Stimulated activated CD8-positive, alpha-beta memory T cell treated with anti-CD3 and anti-CD28 coated beads, Interleukin-7, amount 100 ng/mL, for 24 hours (primary cell): ENCODE data around the gene LAMB2.

Experiments used
- DNase-seq: peaks from one replicate; pipeline ENCODE4 v3.0.0-alpha.2; 2020; ENCODE audit warnings: low read depth

The LAMB2 gene

DNA sequence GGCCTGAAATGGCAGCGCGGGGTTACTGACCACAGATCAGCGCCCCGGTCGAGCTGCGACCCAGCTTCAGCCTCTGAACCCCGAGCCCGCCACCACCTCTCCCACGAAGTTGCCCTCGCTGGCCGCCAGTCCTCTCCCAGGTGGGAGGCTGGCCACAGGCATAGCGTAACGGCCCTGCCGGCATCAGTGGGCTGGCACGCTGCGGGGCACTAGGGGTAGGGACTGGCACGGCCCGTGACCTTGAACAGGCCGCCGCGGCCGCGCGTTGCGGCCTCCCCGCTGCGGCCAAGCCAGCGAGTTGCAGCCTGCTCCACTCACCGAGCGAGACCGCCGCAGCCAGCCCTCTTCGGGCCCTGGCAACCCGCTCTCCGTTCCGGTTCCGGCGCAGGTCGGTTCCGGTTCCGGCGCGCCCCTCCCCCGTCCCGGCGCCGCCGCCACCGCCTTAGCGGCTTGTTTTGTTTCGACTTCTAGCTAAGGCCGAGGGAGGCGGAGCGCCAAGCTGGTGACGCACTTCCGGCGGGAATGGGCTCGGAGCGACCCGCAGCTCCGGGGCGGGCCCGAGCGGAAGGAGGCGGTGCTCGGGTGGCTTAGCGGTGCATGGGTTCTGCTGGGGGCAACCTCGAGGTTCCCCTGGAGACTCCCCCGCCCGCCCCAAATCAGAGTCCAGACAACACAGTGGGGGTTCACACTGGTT lies 12.3 kb downstream of the LAMB2 start, which contains the start of gene USP19:
Gene USP19, minus strand, starts transcription at position 386 of the 694 bp plus-strand sequence. CDS start 1,678 bp downstream, outside the sequence.
- peak; percentile 90 for DNase-seq

DNA sequence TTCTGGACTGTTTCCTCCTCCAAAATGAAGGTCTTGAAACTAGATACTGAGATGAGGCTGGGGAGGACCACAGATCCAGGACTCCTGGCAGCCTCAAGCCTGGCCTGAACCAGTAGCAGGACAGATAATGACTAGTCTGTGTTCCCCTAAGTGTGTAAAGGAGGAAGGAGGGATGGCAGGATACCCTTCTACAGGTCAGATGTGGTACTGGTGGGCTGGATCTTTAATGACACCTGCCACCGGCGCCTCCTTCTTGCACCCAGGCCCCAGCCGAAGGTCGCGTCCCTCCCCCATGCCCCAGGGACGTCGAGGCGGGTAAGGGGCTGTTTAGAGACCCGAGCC lies 12.8 kb downstream of the LAMB2 start:
- DNase-seq, result no peak

DNA sequence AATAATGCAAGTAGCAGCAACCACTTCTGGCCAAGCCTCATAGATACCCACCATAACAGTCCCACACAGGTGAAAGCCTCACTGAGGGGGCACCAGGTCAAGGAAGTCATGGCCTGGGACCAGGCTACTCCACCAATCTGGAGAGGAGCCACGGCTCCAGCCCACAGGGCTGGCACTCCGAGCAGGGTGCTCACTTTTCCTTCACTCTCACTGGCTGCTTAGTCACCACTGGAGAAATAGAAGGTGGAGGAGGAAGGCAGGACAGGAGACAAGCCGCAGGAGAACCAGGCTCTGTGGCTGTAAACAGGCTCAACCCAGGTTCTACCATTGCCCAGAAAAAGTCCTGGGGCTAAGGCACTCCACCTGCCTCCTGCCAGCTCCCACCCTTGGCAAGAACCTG lies 13.4 kb downstream of the LAMB2 start:
- DNase-seq, result no peak

DNA sequence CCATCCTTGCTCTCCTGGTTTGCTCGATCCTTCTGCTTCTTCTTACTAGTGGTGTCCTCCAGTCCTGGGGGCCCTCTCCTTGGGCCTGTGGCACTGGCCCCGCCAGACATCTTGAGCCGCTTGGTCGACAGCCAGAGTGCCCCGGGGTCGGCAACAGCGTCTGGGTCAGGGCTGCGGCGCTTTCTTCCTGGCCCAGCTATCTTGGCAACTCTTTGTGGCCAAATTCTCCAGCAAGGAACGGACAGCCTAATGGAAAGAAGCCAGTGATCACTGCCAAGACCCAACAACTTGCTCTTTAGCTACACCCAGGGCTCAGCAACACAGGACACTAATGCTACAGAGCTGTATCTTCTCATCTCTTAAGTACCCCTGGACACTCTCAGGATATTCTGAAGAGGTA lies 13.8 kb downstream of the LAMB2 start:
- DNase-seq, result no peak

DNA sequence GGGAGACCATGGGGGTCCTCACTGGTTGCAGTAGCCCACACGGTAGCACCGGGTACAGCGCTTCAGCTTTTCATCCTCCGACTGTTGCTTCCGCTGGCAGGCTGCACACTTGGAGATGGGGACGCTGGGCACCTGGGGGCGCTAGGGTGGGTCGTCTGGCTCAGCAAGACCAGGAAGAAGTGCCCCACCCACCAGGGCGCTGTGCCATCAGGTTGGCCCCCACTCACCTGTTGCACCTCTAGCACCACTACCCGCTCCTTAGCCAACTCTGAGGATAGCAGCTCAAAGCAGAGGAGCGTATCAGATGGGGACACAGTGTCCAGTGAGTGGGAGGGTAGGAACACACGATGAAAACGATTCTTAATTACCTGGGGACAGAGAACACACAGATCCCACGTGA lies 20.6 kb downstream of the LAMB2 start:
- no peak for DNase-seq

DNA sequence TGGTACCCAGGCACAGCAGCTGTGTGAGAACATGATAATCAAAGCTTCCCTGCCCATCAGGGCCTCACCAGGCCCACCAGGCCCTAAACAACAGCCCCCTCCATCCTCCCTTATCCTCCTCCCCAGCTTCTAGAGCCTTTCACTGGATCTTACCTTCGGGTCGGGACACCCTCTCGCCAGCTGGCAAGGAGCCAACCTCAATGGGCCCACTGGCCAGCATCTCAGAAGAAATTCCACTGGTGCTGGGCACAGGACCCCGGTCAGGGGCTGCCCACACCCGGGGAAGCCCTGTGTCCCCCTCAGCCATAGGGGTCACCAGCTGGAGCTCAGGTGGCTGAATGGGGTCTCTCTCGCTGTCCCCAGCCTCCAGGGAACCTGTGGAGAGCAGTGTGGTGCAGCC lies 21.5 kb downstream of the LAMB2 start:
- no peak for DNase-seq

DNA sequence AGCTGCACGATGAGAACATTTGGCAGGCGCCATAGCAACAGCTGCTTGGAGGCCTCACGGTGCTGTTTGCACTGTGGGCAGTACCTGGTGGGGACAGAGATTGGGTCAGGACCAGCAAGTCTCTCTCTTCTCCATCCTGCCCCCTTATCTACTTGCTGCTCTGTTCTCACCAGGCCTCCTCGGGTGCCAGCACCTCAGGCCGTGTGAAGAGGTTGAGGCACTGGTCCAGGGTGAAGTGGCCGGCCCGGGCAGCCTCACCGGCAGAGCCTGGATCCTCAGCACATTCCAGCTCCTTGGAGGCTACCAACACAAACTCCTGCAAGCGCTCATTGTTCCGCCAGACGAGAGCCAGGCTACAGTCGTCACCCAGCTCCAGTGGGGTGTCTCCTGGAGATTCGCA lies 22.1 kb downstream of the LAMB2 start:
- DNase-seq, result no peak

DNA sequence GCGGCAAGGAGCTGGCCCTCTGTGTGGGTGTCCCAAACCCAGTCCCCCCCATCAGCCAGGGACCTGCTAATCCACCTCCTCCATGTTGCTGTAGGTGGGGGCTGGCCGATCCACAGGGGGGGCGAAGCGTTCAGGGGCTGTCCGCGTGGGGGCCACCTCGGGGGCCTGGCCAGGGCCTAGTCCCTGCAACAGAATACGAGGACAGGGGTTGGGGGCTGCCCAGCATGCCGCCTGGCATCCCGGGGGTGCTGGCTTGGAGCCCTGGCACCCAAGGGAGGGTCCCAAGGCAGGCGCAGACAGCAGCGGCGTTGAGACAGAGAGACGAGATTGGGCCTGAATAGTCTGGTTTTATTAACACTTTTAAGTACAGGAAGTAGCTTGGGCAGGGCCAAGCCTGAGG lies 24.5 kb downstream of the LAMB2 start:
- no peak for DNase-seq

DNA sequence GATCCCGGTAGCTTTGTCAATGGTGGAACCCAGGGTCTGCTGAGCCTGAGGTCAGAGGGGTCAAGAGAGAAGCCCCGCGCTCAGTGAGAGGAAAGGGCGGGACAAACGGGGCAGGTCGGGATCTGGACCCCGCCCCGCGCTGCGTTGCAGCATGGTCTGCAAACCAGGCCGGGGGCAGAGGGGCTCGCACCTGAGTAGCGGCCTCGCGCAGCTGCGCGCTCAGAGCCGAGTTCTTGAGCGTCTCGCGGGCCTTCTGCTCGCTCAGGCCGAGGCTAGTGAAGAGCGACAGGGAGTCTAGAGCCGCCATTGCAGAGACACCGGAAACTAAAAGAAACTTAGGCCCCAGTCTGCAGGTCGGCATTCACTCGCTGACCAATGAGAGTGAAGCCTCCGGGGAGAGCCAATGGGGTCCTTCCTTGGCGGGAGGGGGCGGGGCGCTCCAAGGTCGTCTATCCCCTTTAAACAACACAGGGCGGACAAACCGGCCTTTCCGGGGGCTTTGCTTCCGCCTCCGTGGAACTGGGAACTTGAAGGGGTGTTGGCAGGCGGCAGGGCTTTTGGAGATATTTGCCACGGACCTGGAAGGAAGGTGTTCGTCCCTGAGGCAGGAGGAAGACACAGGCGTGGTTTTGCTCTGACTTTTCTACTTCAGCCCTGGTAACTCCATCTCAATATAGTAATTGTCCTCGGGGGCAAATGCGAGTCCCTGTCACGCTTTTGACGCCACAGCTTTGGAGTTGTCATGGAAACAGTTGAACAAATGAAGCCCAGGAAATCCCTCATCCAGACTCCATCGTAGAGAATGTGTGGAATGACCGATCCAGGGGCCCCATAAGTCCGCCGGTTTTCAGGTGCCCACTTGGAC lies 28.2 kb downstream of the LAMB2 start, which contains the start of gene QARS1:
Gene QARS1, minus strand, starts transcription at position 331 of the 865 bp plus-strand sequence. Its CDS starts 24 bp downstream, at position 307.
- DNase-seq, result peak; percentile 83

DNA sequence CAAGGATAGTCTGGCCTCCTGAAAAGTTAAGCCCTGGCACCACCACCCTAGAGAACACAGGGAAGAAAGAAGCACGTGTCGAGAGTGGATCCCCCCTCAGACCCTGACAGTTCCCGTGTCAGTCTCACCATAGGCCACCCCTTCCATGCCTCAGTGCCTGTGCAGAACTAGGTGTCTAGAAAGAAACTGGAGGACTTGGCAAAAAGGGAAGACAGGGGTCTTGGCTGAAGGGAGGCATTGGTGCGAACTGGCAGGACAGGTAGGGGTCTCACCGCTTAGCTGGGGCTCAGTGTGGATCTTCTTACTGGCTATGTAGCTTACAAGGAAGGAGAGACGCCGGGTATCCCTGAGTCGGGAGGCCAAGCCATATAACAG lies 28.8 kb downstream of the LAMB2 start:
- no peak for DNase-seq

DNA sequence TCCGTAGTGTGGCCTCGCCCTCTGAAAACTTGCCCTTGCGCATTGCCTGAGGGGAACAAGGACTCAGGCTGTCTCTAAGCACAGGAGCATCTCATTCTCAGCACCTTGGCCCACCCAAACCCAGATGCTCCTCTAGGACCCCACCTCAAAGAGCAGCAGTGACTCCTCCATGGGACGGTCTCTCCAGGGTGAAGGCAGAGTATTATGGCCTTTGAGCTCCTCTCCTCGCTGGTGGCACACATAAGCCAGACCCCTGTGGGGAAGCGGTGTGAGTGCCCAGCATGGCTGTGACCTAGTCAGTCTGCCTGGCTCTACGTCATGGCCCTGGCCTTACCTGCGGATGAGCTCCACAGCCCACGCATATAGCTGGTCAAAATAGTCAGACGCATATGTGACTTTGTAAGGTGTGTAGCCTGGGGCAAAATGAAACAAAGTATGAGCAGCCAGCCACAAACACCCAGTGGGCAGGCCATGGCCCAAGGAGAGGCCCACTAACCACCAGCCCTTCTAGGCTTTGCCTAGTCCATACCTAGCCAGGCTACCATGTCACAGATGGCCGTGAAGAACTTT lies 32.7 kb downstream of the LAMB2 start:
- DNase-seq, result no peak

DNA sequence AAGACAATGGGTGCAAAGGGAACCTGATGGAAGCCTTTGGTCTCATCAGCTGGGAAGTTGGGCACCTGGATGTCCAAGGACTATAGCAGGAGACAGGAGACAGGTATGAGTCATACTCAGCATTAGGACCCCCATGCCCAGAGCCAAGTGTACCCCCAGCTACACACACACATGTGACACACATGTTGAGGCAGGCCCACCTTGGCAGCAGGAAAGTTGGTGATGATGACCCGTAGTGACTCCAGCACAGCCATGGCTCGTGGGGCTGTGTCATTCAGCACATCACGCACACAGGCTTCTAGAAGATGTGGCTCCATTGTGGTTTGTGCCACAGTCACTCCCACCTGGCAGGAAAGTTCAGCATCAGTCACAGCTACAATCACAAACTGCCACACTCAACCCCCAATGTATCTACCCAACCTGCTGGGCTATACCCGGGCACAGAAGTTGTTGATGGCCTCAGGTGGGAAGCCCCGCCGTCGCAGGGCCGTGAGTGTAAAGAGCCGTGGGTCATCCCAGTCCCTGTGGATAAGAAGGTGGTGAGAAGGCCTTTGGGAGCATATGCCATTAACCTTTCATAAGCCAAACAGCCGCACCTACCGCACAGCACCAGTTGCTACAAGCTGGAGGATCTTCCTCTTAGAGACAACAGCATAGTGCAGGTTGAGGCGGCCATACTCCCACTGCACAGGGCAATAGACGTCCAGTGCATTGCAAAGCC lies 33.8 kb downstream of the LAMB2 start:
- DNase-seq, result no peak

DNA sequence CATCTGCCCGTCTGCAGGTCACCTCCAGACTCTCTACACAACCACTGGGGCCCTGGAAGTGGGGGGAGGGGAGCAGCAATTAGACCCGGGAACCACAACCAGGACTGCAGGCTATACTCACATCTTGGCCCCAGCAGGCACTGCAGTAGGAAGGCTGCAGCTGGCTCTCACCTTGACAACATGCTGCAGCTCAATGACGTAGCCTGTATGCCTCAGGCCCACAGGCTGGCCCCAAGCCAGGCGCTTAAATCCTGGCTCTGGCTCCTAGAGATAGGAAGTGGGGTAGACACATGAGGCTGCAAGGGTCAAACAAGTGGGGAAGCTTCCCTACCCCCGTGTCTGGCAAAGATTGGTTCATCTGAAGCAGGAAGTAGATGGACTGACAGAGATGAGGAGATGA lies 34.4 kb downstream of the LAMB2 start:
- no peak for DNase-seq

DNA sequence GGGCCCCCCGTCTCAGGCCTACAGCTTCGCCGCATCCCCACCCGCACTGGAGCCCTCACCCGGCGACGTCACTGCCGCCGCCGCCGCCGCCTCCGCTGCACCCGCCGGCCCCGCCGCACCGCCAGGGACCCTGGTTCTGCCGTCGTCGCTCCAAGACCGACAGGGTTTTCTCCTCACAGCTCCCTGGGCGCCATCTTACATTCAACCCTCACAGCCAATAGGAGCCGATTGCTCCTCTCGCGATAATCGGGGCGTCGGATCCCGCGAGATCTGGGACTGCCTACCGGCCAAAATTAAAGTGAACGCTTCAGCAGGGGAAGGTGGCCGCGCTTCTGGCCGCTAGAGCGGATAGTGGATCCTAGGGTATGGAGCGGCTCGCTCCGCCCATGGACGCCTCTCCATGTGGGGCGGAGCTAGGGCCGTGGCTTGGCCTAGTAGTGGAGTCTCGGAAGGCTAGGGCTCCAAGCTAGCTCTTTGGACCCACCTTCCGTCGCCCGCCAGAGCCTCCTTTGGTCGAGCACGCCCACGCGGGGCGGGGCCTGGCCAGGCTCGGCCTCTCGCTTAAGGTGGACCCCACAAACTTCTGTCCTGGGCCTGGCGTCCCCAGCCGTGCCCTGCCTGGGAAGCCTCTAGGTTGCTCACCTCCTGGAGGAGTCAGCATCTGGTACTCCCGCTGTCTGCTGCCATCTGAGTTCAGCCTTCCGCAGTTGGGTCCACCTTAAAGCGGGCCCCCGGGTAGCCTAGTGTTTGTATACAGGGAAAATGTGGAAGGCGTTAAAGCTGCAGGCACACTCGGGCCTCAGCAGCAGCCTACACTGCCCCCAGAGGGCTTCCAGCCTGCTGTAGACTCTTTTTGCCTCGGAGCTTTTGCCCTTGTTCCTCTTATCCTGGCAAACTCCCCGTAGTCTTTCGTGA lies 38.7 kb downstream of the LAMB2 start, which contains the start of gene QRICH1:
Gene QRICH1, minus strand, starts transcription at position 219 of the 915 bp plus-strand sequence. CDS start 17,054 bp downstream, outside the sequence.
- DNase-seq, result peak; percentile 84

DNA sequence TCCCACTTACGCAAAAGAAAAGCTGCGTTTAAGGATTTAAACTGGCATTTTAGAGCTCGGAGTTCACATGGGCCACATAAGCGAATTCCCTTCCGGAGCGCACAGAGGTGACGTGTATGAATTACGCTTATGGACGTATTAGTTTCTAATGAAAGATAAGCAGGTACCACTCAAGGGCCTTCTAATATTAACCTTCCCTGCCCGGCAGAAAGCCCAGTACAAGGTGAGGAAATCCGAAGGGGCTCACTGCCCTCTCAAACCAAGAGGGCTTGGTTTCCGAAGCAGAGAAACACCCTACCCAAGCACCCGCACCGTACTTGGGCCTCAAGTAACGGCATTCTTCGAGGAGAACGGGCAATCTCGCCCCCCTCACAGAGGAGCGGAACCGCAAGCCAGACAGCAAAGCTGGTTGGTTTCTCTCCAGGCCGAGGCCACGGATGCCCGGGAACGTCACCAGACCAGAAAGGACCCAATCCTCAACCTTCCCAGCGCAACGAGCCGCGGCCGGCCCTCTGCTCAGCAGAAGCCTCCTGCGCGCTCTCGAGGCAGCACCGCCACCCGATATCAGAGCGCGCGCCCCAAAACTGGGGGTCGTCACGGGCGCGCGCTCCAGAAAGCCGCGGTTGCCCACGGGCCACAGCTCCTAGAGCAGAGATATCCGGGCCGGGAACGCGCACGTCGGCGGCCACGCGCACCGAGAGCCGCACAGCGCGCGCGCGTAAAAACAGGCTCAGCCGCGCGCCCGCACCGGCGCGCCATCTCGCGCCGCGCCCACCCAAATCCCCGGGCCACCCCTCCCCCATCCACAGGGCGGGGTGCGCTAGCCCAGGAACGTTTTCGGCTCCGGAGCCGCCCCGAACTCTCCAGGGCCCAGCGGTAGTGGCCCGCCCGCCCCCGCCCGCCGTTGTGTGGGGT lies 39.7 kb downstream of the LAMB2 start:
- peak; percentile 72 for DNase-seq

DNA sequence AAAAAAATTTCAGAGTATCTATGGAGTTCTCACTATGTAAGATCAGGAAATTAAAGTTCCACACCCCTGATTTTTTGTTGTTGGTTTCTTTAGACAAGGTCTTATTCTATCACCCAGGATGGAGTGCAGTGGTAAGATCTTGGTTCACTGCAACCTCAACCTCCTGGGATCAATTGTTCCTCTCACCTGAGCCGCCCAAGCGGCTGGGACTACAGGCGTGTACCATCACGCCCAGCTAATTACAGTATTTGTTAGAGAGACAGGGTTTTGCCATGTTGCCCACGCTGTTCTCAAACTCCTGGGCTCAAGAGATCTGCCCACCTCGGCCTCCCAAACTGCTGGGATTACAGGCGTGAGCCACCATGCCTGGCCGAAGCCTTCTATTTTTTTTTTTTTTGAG lies 51.4 kb downstream of the LAMB2 start:
- no peak for DNase-seq

DNA sequence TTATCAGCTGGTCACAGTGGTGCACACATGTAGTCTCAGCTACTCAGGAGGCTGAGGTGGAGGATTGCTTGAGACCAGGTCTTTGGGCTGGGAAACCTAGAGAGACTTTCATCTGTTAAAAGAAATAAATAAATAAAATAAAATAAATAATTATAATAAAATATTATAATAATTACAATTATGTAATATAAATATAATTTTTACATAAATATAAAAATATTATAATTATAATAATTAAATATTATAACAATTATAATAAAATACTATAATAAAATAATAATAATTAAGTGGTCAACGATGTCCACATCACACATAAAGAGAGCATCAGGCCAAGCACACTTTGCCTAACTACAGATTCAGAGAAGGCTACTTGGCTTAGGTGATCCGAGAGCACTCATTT lies 53.6 kb downstream of the LAMB2 start:
- no peak for DNase-seq

DNA sequence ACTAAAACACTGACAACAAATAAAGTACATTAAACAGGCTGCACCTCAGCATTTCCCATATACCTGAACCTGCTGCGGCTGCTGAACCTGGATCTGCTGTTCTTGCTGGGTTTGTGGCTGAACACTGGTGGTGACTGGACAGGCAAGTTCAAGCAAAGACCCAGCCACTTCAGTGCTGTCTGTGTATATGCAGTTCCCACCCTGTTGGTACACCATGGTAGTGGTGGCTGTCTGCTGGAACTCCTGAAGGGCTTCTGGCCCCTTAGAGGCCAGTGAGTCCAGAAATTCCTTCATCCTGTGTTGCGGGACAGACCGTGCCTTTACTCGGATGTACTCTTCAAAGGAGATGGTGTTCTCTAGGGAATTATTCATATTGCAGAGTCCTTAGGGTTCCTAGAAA lies 56.2 kb downstream of the LAMB2 start:
- no peak for DNase-seq

DNA sequence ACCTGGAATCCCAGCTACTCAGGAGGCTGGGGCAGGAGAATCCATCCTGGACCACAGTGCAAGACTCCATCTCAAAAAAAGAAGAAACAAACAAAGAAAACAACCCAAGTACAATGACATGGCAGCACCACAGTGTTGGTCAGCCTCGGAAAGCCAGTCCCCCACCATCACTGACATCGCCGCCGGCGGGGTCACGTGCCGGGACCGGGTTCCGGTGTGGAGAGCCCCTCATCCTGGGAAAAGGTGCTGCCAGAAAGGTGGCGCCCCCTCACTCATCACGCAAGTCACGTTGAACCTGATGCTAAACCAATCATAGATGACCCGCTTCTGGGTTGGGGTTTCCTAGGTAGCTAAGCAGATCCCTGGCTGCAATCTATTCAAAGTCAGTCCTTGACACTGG lies 56.7 kb downstream of the LAMB2 start:
- DNase-seq, result no peak
